GM21717 (cell line): ENCODE measurements around the gene HERPUD2.
"Not testable (repeated sequence)": the region's sequence is repeated elsewhere in the genome, so short reads cannot be mapped to it uniquely, and the experiment has no call there.

Source experiments
- ATAC-seq: cut with Tn5 transposase; IDR thresholded peaks from one replicate; pipeline ENCODE4 v1.9.1; 2021; ENCODE audit warnings: mild to moderate bottlenecking, moderate library complexity; ENCODE audit not compliant: unreplicated experiment

Gene HERPUD2

DNA sequence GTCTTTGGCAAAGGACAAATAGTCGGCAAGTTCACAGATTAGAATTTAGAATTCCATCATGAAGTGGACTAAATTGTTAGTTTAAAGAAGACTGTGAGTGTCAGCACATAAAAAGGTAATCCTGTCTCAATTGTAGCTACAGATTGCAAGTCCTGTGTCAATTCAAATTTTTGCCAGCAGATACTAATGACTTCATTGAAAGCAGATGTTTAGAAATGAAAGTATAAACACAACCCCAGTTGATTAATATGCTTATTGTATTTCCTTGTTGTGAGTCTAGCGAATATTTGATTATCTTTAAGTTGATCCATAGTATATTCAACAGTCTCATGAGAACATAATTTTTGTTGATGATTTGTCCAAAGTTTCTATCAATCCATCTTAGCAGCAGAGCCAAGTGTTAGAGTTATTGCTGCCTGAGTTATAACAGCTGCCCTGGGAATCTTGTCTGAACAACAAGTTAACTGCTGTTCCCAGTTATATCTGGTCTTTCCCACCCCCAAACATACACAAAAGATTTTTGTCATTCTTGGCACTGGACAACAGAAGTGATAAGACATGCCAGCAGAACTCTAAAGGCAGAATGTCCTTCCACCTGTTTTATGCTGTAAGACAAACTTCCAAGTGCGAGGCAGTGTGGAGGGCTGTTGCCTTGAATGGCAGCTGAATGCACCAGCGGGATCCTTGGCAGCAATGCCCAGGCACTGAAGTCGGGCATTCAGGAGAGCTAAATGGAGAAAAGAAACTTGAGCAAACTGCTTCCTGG is 21.3 kb upstream of the HERPUD2 start:
- no peak for ATAC-seq

DNA sequence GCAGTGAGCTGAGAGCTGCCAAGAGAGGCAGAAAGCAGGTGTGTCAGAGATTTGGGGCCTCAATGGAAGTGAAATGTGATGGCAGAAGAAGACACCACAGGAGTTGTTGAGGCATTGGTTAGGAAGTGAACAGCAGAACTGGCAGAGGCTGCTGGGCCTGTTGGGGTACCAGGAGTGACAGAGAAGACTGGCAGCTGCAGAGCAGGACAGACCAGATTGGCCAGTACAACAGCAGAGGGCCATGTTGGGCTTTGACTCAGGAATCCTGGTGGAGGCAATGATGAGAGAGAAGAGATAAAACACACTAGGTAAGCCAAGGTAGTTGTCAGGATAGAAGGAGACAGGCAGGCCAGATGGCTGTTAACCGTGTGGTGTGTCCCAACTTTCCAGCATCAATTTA is 19.9 kb upstream of the HERPUD2 start:
- no peak for ATAC-seq

DNA sequence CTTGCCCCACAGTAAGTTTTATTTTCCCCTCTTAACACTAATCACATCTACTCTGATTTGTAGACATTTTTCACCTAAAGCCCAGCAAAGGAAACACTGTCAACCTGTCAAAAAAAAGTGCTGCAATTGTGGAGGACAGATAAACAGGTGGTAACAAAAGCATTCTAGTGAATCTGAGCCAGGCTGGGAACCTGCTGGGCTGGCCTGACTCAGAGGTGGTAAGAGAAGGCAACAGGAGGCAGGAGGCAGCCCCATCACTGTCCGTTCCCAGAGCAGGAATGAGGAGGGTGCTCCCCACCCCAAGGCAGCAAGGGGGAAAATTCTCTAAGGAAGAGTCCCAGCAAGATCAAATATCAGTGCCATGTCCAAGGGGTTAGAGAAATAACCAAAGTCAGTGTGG is 19.5 kb upstream of the HERPUD2 start:
- no peak for ATAC-seq

DNA sequence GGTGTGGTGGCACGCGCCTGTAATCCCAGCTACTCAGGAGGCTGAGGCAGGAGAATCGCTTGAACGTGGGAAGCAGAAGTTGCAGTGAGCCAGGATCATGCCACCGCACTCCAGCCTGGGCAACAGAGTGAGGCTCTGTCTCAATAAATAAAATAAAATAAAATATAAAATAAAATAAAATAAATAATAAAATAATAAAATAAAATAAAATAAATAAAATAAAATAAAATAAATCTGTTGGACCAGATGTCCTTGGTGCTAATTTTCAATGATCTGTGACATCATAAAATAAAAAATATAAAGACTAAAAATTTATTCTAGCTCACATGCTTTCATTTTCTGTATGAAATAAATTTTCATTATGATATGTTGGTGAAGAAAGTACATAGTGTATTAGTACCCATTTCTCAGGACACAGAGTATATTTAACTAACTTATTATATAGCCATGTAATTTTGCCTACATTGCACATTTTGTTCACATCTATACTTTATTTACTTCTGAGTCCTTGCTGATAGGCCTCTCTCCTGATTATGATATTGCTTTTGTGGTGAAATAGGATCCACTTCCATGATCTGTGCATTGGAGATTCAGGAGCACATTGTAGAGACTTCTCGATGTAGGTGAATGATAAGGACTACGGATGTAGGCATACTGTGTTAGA is 17.8 kb upstream of the HERPUD2 start:
- ATAC-seq, result no peak

DNA sequence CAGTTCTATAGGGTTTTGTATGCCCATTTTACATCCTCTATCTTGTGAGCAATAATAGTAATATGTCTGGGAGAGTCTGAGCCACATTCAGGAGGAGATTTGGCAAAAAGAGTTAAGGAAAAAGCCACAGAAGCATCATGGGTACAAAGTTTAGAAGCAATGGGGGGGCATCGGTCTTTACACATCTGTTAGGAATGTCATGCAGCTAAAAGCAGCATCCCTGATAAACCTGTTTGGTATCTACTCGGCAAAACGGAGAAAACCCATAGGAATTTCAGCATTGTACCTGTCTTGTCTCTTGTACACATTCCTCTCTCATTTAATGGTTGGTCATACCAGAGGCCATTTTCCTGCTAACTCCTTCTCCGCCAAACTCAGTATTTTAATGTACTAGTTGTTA is 12.5 kb upstream of the HERPUD2 start:
- ATAC-seq, result no peak

DNA sequence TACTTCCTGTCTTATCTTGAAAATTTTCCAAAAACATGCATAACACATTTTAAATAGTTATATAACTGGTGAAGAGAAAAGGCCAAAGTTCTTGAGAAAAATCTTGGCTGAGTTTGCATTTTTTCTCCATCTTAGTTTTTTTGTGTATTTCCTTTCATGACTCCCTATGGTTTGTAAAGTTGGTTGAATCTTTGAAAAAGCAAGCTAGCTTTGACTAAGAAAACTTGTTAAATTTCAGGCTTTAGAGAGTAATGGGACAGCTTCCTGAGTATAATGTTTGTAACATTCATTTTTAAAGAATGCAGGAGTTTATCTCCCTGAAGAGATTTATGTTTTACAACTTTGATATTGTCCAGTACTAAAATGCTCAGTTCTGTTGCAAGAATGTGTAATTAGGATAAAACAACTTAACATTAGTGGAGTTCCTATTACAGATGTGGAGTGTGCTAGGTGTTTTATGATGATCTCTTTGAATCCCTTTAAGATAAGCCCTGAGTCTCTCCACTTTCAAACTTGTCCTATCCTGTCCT is 11.1 kb upstream of the HERPUD2 start:
- ATAC-seq, result no peak

DNA sequence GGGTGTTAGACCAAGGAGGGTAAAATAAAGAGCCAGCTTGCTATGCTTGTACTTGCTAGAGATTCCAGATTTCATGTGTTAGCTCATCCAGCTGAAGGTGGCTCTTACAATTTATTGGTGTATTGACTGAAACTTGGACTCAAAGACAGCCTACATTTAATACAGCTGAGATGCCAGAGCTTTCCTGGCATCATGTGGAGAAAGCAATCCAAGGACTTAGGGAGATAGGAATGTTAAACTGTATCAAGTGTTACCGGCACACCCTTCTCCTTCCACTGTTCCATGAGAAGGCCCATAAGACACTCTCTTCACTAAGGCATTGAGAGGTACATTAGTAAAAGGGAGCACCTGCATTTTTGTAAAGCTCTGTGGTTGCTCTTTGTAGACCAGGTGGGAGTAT is 9.3 kb upstream of the HERPUD2 start:
- no peak for ATAC-seq

DNA sequence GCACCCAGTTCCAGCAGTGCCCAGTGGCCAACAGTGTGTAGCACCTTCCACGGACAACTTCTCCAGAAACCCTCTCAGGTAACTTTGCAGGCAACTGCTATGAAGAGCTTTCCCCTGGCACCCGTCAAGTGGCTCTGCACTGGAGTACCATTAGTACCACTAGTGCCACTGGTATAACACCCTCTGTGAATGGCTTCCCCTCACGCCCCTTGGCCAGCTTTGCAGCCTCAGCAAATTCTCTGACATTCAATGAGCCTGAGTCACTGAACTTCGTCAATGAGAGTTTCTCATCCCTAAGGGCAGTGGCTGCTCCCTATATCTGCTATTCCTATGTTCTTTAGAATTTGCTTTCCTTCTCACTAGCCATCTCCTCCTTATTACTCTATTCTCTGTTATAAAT is 7.6 kb upstream of the HERPUD2 start:
- no peak for ATAC-seq

DNA sequence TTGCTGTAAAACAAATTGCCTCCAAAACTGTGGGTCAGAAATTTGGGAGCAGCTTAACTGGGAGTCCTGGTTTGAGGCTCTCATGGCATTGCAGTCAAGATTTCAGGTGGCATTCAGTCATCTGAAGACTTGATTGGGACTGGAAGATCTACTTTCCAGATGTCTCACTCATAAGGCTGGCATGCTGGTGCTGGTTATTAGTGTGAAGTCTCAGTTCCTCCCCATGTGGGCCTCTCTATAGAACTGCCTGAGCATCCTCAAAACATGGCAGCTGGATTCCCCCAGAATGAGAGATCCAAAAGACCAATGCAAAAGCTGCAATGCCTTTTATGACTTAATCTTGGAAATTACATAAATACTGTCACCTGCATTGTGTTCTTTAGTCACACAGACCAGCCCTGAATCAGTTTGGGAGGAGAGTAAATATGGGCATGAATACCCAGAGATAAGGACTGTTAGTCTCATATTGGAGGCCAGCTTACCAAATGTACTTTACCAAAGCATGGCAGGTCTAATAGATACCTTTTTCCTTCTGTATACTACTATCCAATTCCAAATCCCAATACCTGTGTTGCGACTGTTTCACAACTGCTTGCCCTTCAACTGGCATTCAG is 6.5 kb upstream of the HERPUD2 start:
- no peak for ATAC-seq

DNA sequence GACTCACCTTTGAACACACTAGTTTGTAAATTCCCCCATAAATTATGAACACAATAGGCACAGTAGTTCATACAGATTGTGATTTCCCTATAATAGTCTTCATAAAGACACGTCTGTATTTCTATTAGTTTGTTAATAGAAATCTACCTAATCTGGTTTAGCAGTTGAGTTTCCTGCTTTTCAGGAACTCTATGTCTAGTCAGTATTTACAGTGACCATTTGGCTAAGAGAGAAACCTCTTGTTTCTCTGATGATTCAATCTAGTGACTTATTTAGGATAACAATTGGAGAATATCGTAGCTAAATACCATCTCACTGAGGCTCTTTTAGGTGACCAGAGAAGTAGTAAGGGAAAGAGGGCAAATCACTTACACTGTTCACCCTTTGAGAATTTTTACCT is 5.9 kb upstream of the HERPUD2 start:
- no peak for ATAC-seq

DNA sequence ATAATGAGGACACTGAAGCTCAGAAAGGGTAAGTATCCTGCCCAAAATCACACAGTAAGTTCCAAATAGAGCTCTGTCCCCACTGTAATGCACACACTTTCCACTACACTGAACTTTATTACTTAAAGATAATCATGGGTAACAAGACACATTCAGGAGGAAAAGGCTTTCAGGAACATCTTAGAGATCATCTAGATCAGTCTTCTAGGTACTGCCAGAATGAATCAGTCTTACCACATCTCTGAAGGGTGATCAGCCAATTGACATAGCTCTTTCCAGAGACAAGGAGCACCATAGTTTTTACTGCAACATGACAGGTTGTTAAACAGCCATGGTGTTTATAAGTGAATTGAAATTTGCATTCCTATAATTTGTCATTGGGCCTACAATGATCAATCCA is 5.4 kb upstream of the HERPUD2 start:
- no peak for ATAC-seq

DNA sequence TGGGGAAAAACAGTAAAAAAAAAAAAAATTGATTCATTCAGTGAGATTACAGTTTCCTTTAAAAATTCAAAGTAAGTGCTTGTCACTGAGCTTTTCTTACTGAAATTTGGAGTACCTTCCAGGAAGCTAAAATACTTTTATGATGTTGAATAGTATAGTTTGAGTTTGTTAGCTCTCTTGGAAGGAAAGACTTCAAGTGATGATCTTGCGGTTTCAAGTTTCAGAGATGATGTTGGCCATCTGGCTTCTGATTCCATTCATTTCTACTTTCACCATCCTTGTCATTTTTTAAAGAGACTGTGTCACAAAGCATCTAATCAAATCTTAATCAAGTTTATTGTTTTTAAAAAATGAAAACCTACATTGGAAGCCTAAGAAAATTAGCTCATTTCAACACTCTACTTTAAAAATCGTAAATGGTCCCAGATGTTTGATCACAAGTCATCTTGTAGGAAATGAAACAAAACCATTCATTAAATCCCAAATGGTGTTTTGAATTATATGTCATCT is 4.9 kb upstream of the HERPUD2 start:
- ATAC-seq, result no peak

DNA sequence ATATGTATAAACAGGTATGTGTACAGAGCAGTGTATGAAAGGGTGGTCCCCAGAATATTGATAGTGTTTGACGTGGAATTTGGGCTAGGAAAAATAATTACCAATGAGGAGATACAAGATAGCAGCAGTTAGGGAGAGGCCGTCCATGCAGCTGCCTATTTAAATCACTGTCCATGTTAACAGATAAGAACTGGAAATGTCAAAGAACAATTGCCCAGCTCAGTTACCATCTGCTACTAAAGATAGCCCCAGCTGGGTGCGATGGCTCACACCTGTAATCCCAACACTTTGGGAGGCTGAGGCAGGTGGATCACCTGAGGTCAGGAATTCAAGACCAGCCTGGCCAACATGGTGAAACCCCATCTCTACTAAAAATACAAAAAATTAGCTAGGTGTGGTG is 3.4 kb upstream of the HERPUD2 start:
- not testable (repeated sequence) for ATAC-seq

DNA sequence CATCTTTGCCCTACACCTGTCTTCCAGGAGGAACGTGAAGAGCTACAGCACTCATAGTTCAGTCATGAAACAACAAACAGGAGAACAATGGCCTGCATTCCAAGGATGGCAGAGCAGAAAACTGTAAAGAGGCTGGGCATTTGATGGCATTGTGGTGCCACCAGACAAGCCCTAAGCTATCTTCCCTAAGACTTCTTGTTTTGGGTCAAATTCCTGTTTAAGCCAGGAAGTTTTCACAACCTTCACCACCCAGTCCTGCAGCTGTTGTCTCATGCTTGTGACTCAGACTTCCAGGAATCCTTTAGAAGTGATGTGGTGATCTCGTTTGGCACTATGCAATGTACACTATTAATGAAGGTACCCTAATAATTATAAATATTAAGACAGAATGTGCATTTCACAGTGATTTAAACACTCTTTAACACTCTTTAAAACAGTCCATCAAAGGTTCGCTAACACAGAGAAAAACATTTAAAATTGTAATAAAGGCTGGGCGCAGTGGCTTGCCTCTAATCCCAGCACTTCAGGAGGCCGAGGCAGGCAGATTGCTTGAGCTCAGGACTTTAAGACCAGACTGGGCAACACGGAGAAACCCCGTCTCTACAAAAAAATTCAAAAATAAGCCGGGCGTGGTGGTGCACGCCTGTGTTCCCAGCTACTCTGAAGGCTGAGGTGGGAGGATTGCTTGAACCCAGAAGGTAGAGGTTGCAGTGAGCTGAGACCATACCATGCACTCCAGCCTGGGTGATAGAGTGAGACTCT is 2.7 kb upstream of the HERPUD2 start:
- ATAC-seq, result no peak

DNA sequence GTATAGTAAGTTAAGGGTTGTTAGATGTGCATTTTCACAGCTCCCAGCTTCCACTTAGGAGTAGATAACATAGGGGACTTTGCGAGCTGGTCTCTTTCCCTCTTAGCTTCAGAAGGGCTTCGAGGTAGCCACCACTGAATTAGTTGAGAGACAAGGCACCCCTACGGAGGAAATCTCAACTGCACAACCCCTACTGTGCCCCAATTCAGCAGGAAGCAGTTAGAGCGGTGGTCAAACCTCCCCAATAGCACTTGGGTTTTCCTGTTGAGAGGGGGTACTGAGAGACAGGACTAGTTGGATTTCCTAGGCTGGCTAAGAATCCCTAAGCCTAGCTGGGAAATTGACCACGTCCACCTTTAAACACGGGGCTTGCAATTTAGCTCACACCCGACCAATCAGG is 1.1 kb upstream of the HERPUD2 start:
- no peak for ATAC-seq

DNA sequence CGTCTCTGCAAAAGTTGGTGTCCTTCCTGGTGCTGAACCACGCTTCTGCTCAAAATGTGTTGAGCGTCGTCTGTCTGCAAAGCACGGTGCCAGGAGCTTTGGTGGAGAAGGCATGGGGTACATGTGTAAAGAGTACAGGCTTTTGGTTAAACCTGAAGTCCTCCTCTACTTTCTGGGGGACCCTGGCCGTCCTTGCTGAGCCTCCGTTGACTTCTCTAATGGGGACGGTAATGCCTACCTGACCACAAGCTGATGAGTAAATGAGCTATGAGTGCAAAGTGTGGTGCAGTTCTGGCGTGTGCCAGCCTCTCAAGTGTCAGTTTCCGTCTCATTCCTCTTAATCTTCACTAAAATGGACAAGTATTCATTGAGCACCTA is 527 bp upstream of the HERPUD2 start:
- ATAC-seq, result no peak

DNA sequence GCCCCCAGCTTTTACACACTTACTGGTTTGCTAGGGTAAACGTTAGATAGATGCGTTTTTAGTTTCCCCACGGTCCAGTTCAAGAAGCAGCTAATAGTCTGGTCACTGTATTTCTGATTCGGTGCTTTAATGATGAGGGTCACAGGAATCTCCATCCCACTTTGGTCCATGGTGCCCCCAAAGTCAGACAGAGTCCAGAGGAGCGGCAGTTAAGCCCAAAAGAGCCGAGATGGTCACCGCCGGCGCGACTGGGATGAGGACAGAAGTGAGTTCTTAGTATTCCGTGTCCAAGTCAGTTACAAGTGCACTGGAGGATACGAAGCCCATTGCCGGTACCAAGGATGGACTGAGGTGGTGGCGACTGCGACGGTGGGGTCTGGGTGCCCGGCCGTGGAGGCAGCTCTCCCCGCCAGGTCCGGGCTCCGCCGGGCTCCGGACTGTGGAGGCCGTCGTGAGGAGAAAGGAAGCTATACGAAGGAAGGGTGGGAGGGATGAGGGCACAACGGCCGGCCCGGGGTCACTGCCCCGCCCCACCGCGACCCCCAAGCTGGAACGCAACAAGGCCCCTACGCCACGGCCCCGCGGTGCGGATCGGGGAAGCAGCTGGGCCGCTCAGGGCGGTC is 663 bp downstream of the HERPUD2 start:
- ATAC-seq, result peak; percentile 8

DNA sequence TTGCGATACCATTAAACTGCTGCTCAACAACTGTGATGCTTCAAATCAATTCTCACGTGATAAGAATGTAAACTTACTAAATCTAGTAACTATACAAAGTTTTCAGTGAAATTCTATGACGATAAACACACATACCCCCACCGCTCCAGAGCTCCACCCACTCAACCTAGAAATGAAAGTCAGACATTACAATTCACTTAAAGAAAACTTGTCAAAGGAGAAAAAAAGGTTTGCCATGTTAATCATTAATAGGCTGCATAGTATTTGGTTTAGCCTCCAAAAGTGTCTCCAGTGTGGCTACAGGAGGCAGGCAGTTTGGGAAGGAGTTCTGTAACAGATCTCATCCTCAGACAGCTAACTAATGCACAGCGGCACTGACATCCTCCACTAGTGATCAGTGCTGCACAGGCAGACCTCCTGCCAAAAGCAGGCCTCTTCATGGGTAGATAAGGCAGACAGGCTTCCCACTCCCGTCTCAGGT is 3.1 kb downstream of the HERPUD2 start:
- no peak for ATAC-seq

DNA sequence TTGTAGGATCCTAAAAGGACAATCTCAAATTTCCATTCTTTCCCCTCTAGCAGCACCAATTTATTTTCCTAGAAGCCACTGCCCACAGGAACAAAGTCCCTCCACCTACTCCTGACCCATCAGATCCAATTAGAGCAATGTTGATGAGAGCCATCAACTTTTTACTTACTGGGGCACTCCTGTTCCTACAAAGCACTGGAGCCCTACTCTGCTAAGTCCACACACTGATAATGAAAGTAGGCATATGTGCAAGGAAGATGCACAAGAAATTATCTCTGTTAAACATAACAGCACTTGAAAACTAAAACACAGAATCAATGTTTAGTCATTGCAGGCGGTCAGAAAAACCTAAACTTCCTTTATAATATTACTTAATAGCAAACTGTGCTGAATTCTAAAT is 3.6 kb downstream of the HERPUD2 start:
- ATAC-seq, result no peak

DNA sequence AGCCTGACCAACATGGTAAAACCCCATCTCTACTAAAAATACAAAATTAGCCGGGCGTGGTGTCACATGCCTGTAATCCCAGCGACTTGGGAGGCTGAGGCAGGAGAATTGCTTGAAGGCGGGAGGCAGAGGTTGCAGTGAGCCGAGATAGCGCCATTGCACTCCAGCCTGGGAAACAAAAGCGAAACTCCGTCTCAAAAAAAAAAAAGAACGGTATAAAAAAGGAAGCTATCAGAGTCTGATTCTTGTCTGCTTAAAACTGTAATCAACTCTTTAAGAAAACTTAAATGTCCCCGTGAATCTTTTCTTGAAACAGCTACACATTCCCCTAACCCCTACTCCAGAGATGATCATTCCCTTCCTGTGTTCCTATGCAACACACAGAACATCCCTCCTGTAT is 4.3 kb downstream of the HERPUD2 start:
- ATAC-seq, result not testable (repeated sequence)

DNA sequence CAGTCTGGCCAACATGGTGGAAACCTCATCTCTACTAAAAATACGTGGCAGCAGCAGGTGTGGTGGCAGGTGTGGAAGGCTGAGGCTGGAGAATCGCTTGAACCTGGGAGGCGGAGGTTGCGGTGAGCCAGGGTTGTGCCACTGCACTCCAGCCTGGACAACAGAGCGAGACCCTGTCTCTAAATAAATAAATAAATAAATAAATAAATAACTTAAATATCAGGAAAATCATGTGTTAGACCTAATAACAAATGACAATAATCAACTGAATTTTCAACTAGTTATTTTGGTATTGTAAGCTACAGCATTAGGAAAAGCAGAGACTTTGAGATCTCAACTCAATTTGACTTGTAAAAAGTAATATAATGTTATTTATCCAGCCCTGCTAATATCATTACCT is 9.2 kb downstream of the HERPUD2 start:
- ATAC-seq, result no peak
